ENCODE measurements around the gene NUAK1. TPM values are rescaled to one million over a fixed set of nuclear protein-coding genes. Genes with fewer than 3 reads are reported as not detected.

Gene NUAK1
- total and polyA plus RNA-seq, 2 donors (not counting 1 experiment from before 2014, with no cell fraction given), result 5.1 to 20.7 TPM

DNA sequence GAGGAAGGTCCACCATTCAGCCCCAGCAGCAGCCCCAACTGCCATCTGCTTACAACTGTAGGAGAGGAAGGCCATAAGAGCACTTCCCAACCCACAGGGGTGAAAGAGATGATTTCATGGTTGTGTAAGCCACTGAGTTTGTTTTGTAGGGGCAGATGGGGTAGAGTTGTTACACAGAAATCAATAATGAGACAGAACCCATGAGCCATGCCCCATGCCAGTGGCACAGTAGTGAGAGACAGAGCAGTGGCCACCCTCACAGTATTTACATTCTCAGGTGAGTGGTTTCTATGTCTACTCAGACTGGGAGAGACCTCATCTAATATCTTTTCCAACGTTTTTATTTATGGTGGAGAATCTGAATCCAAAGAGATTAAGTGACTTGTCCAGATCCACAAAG is 68.6 kb downstream of the NUAK1 start:
- no peak overlapping the region for H3K27ac ChIP-seq (ENCODE audit: insufficient read depth, low read length)
- peaks cover 10% of the 10 kb centered on the region for H3K4me1 ChIP-seq (ENCODE audit: control insufficient read depth, extremely low read depth, insufficient read depth, low read length)
- H4K20me1 ChIP-seq (ENCODE audit: control insufficient read depth, extremely low read depth, insufficient read depth, low read length), result no peaks in the 10 kb centered on the region
- H3K9me3 ChIP-seq (ENCODE audit: control insufficient read depth, insufficient read depth, low read depth, low read length), result no peaks in the 10 kb centered on the region
- no peak for TF ChIP-seq EZH2 (IDR thresholded peaks at IDR 0.05; ENCODE audit: low read length, missing control alignments)
- TF ChIP-seq, protein P1, sequence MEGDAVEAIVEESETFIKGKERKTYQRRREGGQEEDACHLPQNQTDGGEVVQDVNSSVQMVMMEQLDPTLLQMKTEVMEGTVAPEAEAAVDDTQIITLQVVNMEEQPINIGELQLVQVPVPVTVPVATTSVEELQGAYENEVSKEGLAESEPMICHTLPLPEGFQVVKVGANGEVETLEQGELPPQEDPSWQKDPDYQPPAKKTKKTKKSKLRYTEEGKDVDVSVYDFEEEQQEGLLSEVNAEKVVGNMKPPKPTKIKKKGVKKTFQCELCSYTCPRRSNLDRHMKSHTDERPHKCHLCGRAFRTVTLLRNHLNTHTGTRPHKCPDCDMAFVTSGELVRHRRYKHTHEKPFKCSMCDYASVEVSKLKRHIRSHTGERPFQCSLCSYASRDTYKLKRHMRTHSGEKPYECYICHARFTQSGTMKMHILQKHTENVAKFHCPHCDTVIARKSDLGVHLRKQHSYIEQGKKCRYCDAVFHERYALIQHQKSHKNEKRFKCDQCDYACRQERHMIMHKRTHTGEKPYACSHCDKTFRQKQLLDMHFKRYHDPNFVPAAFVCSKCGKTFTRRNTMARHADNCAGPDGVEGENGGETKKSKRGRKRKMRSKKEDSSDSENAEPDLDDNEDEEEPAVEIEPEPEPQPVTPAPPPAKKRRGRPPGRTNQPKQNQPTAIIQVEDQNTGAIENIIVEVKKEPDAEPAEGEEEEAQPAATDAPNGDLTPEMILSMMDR (conservative IDR thresholded peaks at IDR 0.05 in 1 of 2, IDR thresholded peaks at IDR 0.05 in 1 of 2; ENCODE audit: low read depth in 1 of 2, low read length in 2 of 2), result no peak
- H3K27me3 ChIP-seq (ENCODE audit: control insufficient read depth, insufficient read depth, low read length), result no peaks in the 10 kb centered on the region
- no peaks in the 10 kb centered on the region for H3K79me2 ChIP-seq (ENCODE audit: control insufficient read depth, insufficient read depth, low read length)
- peaks cover 3% of the 10 kb centered on the region for H3K36me3 ChIP-seq (ENCODE audit: control insufficient read depth, insufficient read depth, low read length)
- no peak overlapping the region for H3K9ac ChIP-seq (ENCODE audit: insufficient read depth, low read length)
- DNase-seq (ENCODE audit: low read depth in 2 of 2), result no peak
- no peak overlapping the region for H3K4me3 ChIP-seq (replicated peaks in 1 of 4; ENCODE audit: control extremely low read depth in 1 of 4, insufficient read depth in 1 of 4, low read depth in 3 of 4, low read length in 4 of 4)
- no peak overlapping the region for H3K4me2 ChIP-seq (ENCODE audit: extremely low read depth, insufficient read depth, low read length)
- no peak overlapping the region for H2AFZ ChIP-seq (ENCODE audit: low read length)

DNA sequence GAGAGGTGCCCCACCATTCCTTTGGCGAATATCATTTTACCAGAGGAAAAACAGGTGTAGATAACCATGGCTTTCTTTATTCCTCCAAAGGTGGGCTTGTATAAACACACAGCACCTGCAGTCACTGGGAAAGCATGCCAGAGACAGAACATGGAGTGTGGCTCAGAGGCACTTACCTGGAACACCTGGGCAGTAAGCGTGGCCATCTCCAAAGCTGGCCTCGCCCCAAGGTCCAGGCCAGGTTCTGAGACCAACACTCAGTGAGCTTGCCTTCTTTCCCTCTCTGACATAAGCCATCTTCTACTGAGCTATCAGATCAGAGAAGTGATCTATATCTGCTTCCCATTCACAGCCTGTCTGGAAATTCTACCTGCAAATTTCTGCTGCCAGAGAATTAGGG is 70.5 kb downstream of the NUAK1 start:
- no peak for TF ChIP-seq EZH2 (IDR thresholded peaks at IDR 0.05; ENCODE audit: low read length, missing control alignments)
- TF ChIP-seq, protein P1 (conservative IDR thresholded peaks at IDR 0.05 in 1 of 2, IDR thresholded peaks at IDR 0.05 in 1 of 2; ENCODE audit: low read depth in 1 of 2, low read length in 2 of 2), result no peak
- Histone ChIP-seq H3K4me2 (ENCODE audit: extremely low read depth, insufficient read depth, low read length) (no peak overlapping the region), H3K4me1 (ENCODE audit: control insufficient read depth, extremely low read depth, insufficient read depth, low read length) (peaks cover 4% of the 10 kb centered on the region)

DNA sequence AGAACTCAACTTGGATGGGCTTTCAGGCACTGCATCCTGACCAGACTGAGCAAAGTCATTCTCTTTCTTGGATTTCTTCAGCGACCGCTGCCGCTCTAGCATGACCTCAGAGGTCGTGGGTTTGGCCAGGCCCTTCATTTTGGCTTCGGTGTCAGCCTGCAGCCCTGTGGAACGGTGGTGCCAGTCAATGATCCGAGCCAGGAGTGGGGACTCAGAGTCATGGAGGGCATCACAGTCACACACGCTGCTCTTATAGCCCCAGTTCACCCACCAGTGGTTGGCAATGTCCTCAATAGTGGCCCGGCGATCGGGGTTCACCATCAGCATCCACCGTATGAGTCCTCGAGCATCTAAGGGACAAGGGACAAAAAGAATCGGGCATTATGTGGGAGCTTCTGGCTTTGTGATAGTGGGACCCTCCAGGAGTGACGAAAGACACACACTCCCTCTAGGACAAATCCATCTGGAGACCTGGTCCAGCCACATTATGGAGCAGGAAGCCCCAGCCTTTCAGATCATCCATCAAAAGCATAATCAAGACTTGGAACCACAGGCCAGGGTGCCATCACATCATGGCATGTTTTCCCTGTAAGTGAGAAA is 71.0 kb downstream of the NUAK1 start:
- H3K27me3 ChIP-seq (ENCODE audit: control insufficient read depth, insufficient read depth, low read length), result no peaks in the 10 kb centered on the region
- no peak overlapping the region for H3K4me3 ChIP-seq (replicated peaks in 1 of 4; ENCODE audit: control extremely low read depth in 1 of 4, insufficient read depth in 1 of 4, low read depth in 3 of 4, low read length in 4 of 4)
- H3K9ac ChIP-seq (ENCODE audit: insufficient read depth, low read length), result no peak overlapping the region
- no peaks in the 10 kb centered on the region for H3K9me3 ChIP-seq (ENCODE audit: control insufficient read depth, insufficient read depth, low read depth, low read length)
- no peak for DNase-seq (ENCODE audit: low read depth in 2 of 2)
- peaks cover 3% of the 10 kb centered on the region for H3K36me3 ChIP-seq (ENCODE audit: control insufficient read depth, insufficient read depth, low read length)
- no peaks in the 10 kb centered on the region for H3K79me2 ChIP-seq (ENCODE audit: control insufficient read depth, insufficient read depth, low read length)
- no peak overlapping the region for H2AFZ ChIP-seq (ENCODE audit: low read length)
- no peak overlapping the region for H3K4me2 ChIP-seq (ENCODE audit: extremely low read depth, insufficient read depth, low read length)
- no peaks in the 10 kb centered on the region for H4K20me1 ChIP-seq (ENCODE audit: control insufficient read depth, extremely low read depth, insufficient read depth, low read length)
- TF ChIP-seq, protein P1 (conservative IDR thresholded peaks at IDR 0.05 in 1 of 2, IDR thresholded peaks at IDR 0.05 in 1 of 2; ENCODE audit: low read depth in 1 of 2, low read length in 2 of 2), result no peak
- no peak for TF ChIP-seq EZH2 (IDR thresholded peaks at IDR 0.05; ENCODE audit: low read length, missing control alignments)
- peaks cover 3% of the 10 kb centered on the region for H3K4me1 ChIP-seq (ENCODE audit: control insufficient read depth, extremely low read depth, insufficient read depth, low read length)
- H3K27ac ChIP-seq (ENCODE audit: insufficient read depth, low read length), result no peak overlapping the region

More for the DNA sequence above, 70.5 kb downstream of the NUAK1 start:
- no peak for DNase-seq (ENCODE audit: low read depth in 2 of 2)
- no peak overlapping the region for H3K9ac ChIP-seq (ENCODE audit: insufficient read depth, low read length)
- no peaks in the 10 kb centered on the region for H4K20me1 ChIP-seq (ENCODE audit: control insufficient read depth, extremely low read depth, insufficient read depth, low read length)
- H2AFZ ChIP-seq (ENCODE audit: low read length), result no peak overlapping the region
- no peak overlapping the region for H3K27ac ChIP-seq (ENCODE audit: insufficient read depth, low read length)
- no peaks in the 10 kb centered on the region for H3K79me2 ChIP-seq (ENCODE audit: control insufficient read depth, insufficient read depth, low read length)
- no peaks in the 10 kb centered on the region for H3K27me3 ChIP-seq (ENCODE audit: control insufficient read depth, insufficient read depth, low read length)
- H3K4me3 ChIP-seq (replicated peaks in 1 of 4; ENCODE audit: control extremely low read depth in 1 of 4, insufficient read depth in 1 of 4, low read depth in 3 of 4, low read length in 4 of 4), result no peak overlapping the region
- H3K9me3 ChIP-seq (ENCODE audit: control insufficient read depth, insufficient read depth, low read depth, low read length), result no peaks in the 10 kb centered on the region
- peaks cover 3% of the 10 kb centered on the region for H3K36me3 ChIP-seq (ENCODE audit: control insufficient read depth, insufficient read depth, low read length)
